Mammary microvascular endothelial cell (primary cell): ENCODE measurements around the gene CELF2. TPM values are rescaled to one million over a fixed set of nuclear protein-coding genes. Genes with fewer than 3 reads are reported as not detected.

Experiments used
- total RNA-seq: library from RNA; depleted of rRNA; stranded (reverse); fragments of >200 nt; gene quantifications from 2 replicates; pipeline ENCODE4 v1.2.3, GENCODE V29; 2015

Gene CELF2
- total RNA-seq = 13.1 and 15.6 TPM in 2 replicates

DNA sequence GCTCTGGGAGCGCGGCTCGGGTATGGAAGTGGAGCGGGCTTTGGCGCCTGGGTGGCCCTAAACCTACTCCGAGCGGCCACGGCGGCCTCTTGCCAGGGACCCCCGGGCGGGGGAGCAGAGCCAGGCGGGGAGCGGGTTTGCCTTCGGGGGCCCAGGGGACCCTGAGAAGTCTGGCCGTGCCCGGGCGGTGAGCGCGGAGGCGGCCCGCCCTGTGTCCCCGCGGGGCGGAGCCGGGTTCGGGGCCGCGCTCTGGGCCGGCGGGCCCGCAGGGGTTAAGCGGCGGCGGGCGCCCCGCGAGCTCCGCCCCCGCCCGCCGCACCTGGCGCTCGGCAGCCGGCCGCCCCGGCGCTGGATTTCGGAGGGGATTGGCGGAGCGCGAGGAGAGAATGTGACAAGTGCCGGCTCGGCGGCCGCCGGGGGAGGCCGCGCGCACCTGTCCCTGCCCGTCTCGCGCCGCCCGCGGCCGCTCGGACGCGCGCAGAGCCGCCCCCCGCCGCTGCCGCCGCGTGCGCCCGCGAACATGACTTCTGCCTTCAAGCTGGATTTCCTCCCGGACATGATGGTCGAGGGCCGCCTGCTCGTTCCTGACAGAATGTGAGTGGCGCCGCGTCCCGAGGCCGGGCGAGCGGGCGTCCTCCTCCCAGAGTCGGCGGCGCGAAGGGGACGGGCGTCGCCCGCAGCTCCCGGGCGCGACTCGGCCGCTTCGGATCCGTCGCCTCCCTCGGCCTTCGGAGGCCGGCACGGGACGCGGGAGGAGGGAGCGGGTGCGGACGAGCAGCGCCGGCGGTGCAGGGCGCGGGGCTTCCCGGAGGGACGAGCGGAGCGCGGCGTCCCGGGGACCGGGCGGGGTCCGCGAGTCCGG is at the start of gene CELF2:
TSS of gene CELF2 (plus strand) at position 303 of the 862 bp plus-strand sequence. CDS start at position 521, 218 bp downstream.

